HepG2 (cell line): ENCODE measurements around the gene MCMBP. TPM values are rescaled to one million over a fixed set of nuclear protein-coding genes. Genes with fewer than 3 reads are reported as not detected.

Experiments
- CREB1 ChIP-seq, 2 experiments: fragments of 450-650 bp in 1 of 2; IDR thresholded peaks; 2 replicates each; pipeline ENCODE4 v1.6.1; 2016 to 2017; ENCODE audit warnings: control low read depth in 1 of 2, mild to moderate bottlenecking in 1 of 2, missing compliant biosample characterization in 1 of 2, missing genetic modification characterization in 1 of 2
- HNF4G ChIP-seq, 2 experiments: sonication (generic) in 1 of 2; formaldehyde crosslinking in 1 of 2; IDR thresholded peaks; 2 replicates each; pipeline versions ENCODE4 v1.4.0 to v1.6.1; 2011 to 2020; ENCODE audit warnings: borderline replicate concordance in 2 of 2, low read depth in 2 of 2, mild to moderate bottlenecking in 2 of 2, low read length in 1 of 2, missing genetic modification reagents in 1 of 2, moderate library complexity in 1 of 2
- HOXA9 ChIP-seq: sonication (generic); formaldehyde crosslinking; IDR thresholded peaks from 2 replicates; pipeline ENCODE4 v1.8.1; 2022; ENCODE audit warnings: missing genetic modification reagents, mild to moderate bottlenecking, moderate library complexity, borderline replicate concordance
- KMT2A ChIP-seq: sonication (generic); formaldehyde crosslinking; IDR thresholded peaks from 2 replicates; pipeline ENCODE4 v1.4.0; 2020; ENCODE audit warnings: missing genetic modification reagents
- LCORL ChIP-seq, 2 experiments: fragments of 450-650 bp in 1 of 2; sonication (generic) in 1 of 2; formaldehyde crosslinking in 1 of 2; IDR thresholded peaks; 2 replicates each; pipeline versions ENCODE4 v1.5.0 to v1.6.1; 2017 to 2020; ENCODE audit warnings: antibody characterized with exemption in 1 of 2, missing genetic modification reagents in 1 of 2
- MAFF ChIP-seq: IDR thresholded peaks from 2 replicates; pipeline ENCODE4 v1.6.1; 2011; ENCODE audit warnings: low read depth, low read length, improper control_type of control experiment
- MXI1 ChIP-seq: IDR thresholded peaks from 3 replicates; pipeline ENCODE4 v1.6.1; 2012; ENCODE audit warnings: low read depth, low read length, inconsistent platforms, borderline replicate concordance
- NR2C2 ChIP-seq: sonication (generic); formaldehyde crosslinking; IDR thresholded peaks from 2 replicates; pipeline ENCODE4 v1.4.0; 2020; ENCODE audit warnings: missing genetic modification reagents, mild to moderate bottlenecking, moderate library complexity, borderline replicate concordance
- POLR2A ChIP-seq, 2 experiments: IDR thresholded peaks; 2 replicates each; pipeline ENCODE4 v1.6.1; 2011; ENCODE audit warnings: low read depth in 2 of 2, low read length in 2 of 2, mild to moderate bottlenecking in 1 of 2, moderate library complexity in 1 of 2; ENCODE audit not compliant: insufficient read depth in 1 of 2
- SRY ChIP-seq: sonication (generic); formaldehyde crosslinking; IDR thresholded peaks from 2 replicates; pipeline ENCODE4 v1.8.0; 2022; ENCODE audit warnings: mild to moderate bottlenecking, missing genetic modification reagents
- ZFAT ChIP-seq: sonication (generic); formaldehyde crosslinking; conservative IDR thresholded peaks from 2 replicates; pipeline ENCODE4 v1.8.1; 2023; ENCODE audit warnings: missing genetic modification reagents, inconsistent platforms
- ZNF451 ChIP-seq: sonication (generic); formaldehyde crosslinking; IDR thresholded peaks from 2 replicates; pipeline ENCODE4 v1.5.0; 2020; ENCODE audit warnings: mild to moderate bottlenecking, missing genetic modification reagents
- ZNF607 ChIP-seq: sonication (generic); formaldehyde crosslinking; IDR thresholded peaks from 2 replicates; pipeline ENCODE4 v1.5.1; 2020; ENCODE audit warnings: missing genetic modification reagents, mild to moderate bottlenecking, borderline replicate concordance
- polyA plus RNA-seq, 8 experiments: library from polyadenylated mRNA; depleted of rRNA in 3 of 8; stranded (reverse) in 7 of 8; unstranded in 1 of 8; fragments of >200 nt; fragmentation: Illumina TruSeq in 4 of 8; extraction: Trizol in 4 of 8; gene quantifications; 2 replicates each; pipeline versions ENCODE4 v1.2.1 to v1.2.3, GENCODE V29; 2011 to 2016; ENCODE audit warnings: low read depth in 4 of 8, missing spikeins in 1 of 8, mixed read lengths in 1 of 8; ENCODE audit not compliant: insufficient read depth in 1 of 8
- total RNA-seq, 5 experiments: library from RNA; depleted of rRNA; stranded (reverse); fragments of >200 nt; fragmentation: Illumina TruSeq; extraction: Trizol; gene quantifications; 2 replicates each; pipeline ENCODE4 v1.2.3, GENCODE V29; 2016; ENCODE audit warnings: low read depth in 1 of 5
- TF ChIP-seq, protein P1 (sequence below): sonication (generic); formaldehyde crosslinking; conservative IDR thresholded peaks from 2 replicates; pipeline ENCODE4 v1.4.0; 2020; ENCODE audit warnings: missing genetic modification reagents
- TF ChIP-seq, protein P2 (sequence below): IDR thresholded peaks from 2 replicates; pipeline ENCODE4 v1.6.1; 2018; ENCODE audit warnings: missing genetic modification reagents
- TF ChIP-seq, protein P3 (sequence below): sonication (generic); formaldehyde crosslinking; IDR thresholded peaks from 2 replicates; pipeline ENCODE4 v1.5.0; 2020; ENCODE audit warnings: mild to moderate bottlenecking, missing genetic modification reagents, borderline replicate concordance
- TF ChIP-seq, protein P4 (sequence below): sonication (generic); formaldehyde crosslinking; IDR thresholded peaks from 2 replicates; pipeline ENCODE4 v1.4.0; 2020; ENCODE audit warnings: missing genetic modification reagents

Gene MCMBP
- total and polyA plus RNA-seq, 2 of the 13 experiments (the other 11 are each of a cell fraction or from before 2014, with no cell fraction given) = 35.7 to 62.4 TPM

DNA sequence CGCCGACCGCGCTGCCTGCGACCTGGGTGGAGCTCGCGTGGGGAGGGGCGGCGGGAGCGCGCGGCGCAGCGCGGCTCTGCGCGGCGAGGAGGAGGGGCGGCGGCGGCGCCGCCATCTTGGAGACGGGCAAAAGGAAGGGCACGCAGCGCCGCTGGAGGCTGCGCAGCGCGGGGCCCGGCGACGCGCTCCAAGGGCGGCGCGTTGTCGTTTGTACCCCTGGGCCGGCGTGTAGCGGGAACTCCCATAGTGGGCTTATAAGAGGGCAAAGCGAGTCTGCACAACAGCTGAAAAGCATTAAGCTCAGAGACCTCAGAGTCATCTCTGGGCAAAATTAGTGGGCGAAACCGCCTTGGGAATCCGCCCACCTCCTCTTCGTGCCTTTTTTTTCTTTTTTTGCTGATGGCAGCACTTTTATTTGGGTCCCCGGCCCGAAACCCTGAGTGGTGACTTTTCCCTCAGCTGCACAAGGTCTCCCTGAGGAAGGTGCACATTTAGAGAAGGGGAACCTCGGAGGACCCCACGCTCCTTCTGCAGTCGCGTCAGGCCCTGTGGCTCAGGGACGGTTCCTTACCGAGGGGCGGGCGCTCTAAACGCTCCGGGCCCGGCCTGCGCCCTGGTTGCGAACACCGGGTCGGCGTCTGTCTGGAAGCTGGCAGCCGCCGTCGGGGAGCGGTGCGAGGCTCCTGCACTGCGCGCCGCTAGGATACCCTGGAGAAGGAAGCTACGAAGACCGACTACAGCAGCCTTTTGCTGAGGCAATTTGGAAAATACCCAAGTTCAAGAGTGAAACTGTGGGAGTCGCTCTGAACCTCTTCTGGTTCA, 428 bp upstream of the MCMBP start (continued):
- TF ChIP-seq, protein P1, sequence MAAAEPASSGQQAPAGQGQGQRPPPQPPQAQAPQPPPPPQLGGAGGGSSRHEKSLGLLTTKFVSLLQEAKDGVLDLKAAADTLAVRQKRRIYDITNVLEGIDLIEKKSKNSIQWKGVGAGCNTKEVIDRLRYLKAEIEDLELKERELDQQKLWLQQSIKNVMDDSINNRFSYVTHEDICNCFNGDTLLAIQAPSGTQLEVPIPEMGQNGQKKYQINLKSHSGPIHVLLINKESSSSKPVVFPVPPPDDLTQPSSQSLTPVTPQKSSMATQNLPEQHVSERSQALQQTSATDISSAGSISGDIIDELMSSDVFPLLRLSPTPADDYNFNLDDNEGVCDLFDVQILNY (CRISPR knock-in tag) = 0 out of 2 replicates have a peak, but pooled peaks have one; percentile 68
- TF ChIP-seq SRY (CRISPR knock-in tag) (peak; percentile 82; the same call in 1 of the 2 replicates), HNF4G (IDR thresholded peaks at IDR 0.05; ENCODE audit: borderline replicate concordance, low read depth, low read length) (no peak), HNF4G (CRISPR knock-in tag; IDR thresholded peaks at IDR 0.05; ENCODE audit: borderline replicate concordance, low read depth) (peak; percentile 48; the same call in 1 of the 2 replicates), LCORL (IDR thresholded peaks at IDR 0.05) (no peak), LCORL (CRISPR knock-in tag; IDR thresholded peaks at IDR 0.05) (0 out of 2 replicates have a peak, but pooled peaks have one; percentile 22), MAFF (peak; percentile 100), MXI1 (peak; percentile 82; the same call in 2 of the 3 replicates), ZNF451 (CRISPR knock-in tag) (peak; percentile 75), ZFAT (CRISPR knock-in tag) (no peak), CREB1 (IDR thresholded peaks at IDR 0.05) (no peak), CREB1 (CRISPR knock-in tag; IDR thresholded peaks at IDR 0.05) (peak; percentile 31; the same call in 1 of the 2 replicates), NR2C2 (CRISPR knock-in tag) (peak; percentile 78), POLR2A (IDR thresholded peaks at IDR 0.05; ENCODE audit: insufficient read depth in 1 of 2, low read depth in 2 of 2, low read length in 2 of 2) (peak; percentile 77 to 78), HOXA9 (peak; percentile 40; the same call in 1 of the 2 replicates), KMT2A (CRISPR knock-in tag) (peak; percentile 68; the same call in 1 of the 2 replicates), ZNF607 (CRISPR knock-in tag) (no peak)
- TF ChIP-seq, protein P2, sequence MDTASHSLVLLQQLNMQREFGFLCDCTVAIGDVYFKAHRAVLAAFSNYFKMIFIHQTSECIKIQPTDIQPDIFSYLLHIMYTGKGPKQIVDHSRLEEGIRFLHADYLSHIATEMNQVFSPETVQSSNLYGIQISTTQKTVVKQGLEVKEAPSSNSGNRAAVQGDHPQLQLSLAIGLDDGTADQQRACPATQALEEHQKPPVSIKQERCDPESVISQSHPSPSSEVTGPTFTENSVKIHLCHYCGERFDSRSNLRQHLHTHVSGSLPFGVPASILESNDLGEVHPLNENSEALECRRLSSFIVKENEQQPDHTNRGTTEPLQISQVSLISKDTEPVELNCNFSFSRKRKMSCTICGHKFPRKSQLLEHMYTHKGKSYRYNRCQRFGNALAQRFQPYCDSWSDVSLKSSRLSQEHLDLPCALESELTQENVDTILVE = peak; percentile 34; the same call in 1 of the 2 replicates
- TF ChIP-seq, protein P3, sequence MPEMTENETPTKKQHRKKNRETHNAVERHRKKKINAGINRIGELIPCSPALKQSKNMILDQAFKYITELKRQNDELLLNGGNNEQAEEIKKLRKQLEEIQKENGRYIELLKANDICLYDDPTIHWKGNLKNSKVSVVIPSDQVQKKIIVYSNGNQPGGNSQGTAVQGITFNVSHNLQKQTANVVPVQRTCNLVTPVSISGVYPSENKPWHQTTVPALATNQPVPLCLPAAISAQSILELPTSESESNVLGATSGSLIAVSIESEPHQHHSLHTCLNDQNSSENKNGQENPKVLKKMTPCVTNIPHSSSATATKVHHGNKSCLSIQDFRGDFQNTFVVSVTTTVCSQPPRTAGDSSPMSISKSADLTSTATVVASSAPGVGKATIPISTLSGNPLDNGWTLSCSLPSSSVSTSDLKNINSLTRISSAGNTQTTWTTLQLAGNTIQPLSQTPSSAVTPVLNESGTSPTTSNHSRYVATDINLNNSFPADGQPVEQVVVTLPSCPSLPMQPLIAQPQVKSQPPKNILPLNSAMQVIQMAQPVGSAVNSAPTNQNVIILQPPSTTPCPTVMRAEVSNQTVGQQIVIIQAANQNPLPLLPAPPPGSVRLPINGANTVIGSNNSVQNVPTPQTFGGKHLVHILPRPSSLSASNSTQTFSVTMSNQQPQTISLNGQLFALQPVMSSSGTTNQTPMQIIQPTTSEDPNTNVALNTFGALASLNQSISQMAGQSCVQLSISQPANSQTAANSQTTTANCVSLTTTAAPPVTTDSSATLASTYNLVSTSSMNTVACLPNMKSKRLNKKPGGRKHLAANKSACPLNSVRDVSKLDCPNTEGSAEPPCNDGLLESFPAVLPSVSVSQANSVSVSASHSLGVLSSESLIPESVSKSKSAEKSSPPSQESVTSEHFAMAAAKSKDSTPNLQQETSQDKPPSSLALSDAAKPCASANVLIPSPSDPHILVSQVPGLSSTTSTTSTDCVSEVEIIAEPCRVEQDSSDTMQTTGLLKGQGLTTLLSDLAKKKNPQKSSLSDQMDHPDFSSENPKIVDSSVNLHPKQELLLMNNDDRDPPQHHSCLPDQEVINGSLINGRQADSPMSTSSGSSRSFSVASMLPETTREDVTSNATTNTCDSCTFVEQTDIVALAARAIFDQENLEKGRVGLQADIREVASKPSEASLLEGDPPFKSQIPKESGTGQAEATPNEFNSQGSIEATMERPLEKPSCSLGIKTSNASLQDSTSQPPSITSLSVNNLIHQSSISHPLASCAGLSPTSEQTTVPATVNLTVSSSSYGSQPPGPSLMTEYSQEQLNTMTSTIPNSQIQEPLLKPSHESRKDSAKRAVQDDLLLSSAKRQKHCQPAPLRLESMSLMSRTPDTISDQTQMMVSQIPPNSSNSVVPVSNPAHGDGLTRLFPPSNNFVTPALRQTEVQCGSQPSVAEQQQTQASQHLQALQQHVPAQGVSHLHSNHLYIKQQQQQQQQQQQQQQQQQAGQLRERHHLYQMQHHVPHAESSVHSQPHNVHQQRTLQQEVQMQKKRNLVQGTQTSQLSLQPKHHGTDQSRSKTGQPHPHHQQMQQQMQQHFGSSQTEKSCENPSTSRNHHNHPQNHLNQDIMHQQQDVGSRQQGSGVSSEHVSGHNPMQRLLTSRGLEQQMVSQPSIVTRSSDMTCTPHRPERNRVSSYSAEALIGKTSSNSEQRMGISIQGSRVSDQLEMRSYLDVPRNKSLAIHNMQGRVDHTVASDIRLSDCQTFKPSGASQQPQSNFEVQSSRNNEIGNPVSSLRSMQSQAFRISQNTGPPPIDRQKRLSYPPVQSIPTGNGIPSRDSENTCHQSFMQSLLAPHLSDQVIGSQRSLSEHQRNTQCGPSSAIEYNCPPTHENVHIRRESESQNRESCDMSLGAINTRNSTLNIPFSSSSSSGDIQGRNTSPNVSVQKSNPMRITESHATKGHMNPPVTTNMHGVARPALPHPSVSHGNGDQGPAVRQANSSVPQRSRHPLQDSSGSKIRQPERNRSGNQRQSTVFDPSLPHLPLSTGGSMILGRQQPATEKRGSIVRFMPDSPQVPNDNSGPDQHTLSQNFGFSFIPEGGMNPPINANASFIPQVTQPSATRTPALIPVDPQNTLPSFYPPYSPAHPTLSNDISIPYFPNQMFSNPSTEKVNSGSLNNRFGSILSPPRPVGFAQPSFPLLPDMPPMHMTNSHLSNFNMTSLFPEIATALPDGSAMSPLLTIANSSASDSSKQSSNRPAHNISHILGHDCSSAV (CRISPR knock-in tag) = no peak
- TF ChIP-seq, protein P4, sequence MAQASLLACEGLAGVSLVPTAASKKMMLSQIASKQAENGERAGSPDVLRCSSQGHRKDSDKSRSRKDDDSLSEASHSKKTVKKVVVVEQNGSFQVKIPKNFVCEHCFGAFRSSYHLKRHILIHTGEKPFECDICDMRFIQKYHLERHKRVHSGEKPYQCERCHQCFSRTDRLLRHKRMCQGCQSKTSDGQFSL = peak; percentile 61; the same call in 1 of the 2 replicates
